Thoracic aorta (tissue), 2 donors: ENCODE data around the gene SBNO1. TPM values are rescaled to one million over a fixed set of nuclear protein-coding genes. Genes with fewer than 3 reads are reported as not detected.

ENCODE experiments used
- ATAC-seq: fragments of 150-250 bp; one replicate; pipeline ENCODE4 v1.8.0; 2017; ENCODE audit warnings: low read depth; ENCODE audit not compliant: insufficient number of reproducible peaks, low FRiP score
- DNase-seq: peaks from one replicate; pipeline ENCODE4 v3.0.0-alpha.2; 2020; ENCODE audit warnings: low spot score
- H3K27ac ChIP-seq, 2 donors: fragments of 200-600 bp; sonication (generic); 1 replicate in 1 of 2; 2 replicates in 1 of 2; pipeline ENCODE4 v1.5.1; 2016; ENCODE audit warnings: mild to moderate bottlenecking in 2 of 2, moderate library complexity in 2 of 2
- H3K27me3 ChIP-seq: fragments of 200-600 bp; sonication (generic); replicated peaks from 2 replicates; pipeline ENCODE4 v1.6.0; 2016; ENCODE audit warnings: mild to moderate bottlenecking; ENCODE audit not compliant: insufficient read depth
- H3K36me3 ChIP-seq: fragments of 200-600 bp; sonication (generic); one replicate; pipeline ENCODE4 v1.5.1; 2016
- H3K4me1 ChIP-seq, 2 donors: fragments of 200-600 bp; sonication (generic); 1 replicate in 1 of 2; 2 replicates in 1 of 2; pipeline versions ENCODE4 v1.5.1 to v1.6.0; 2016; ENCODE audit warnings: low read depth in 2 of 2, mild to moderate bottlenecking in 1 of 2; ENCODE audit not compliant: control insufficient read depth in 1 of 2
- H3K4me3 ChIP-seq: fragments of 200-600 bp; sonication (generic); 2 replicates; pipeline ENCODE4 v1.5.1; 2016; ENCODE audit warnings: mild to moderate bottlenecking
- H3K9me3 ChIP-seq: fragments of 200-600 bp; sonication (generic); 2 replicates; pipeline ENCODE4 v1.5.1; 2016
- CTCF ChIP-seq: fragments of 200-600 bp; sonication (generic); IDR thresholded peaks from one replicate; pipeline ENCODE4 v1.5.1; 2019; ENCODE audit warnings: antibody characterized with exemption
- total RNA-seq, 2 donors: library from RNA; depleted of rRNA; stranded (reverse); fragments of >200 nt; gene quantifications; one replicate each; pipeline versions ENCODE4 v1.1.0 to v1.2.3, GENCODE V29; 2016

SBNO1 gene
- total RNA-seq, 2 donors from 2014 or later = 15.6 to 25.0 TPM

- ATAC-seq (no peak), DNase-seq (no peak)
- H3K9me3 ChIP-seq = no peaks in the 10 kb centered on the region
- H3K27me3 ChIP-seq = no peaks in the 10 kb centered on the region
- peak overlapping the region; percentile 94 to 97 for H3K27ac ChIP-seq
- peaks cover 40% of the 10 kb centered on the region for H3K36me3 ChIP-seq
- peaks cover 45 to 93% of the 10 kb centered on the region in 2 donors for H3K4me1 ChIP-seq
- no peak for TF ChIP-seq CTCF
- H3K4me3 ChIP-seq = peak overlapping the region; percentile 58
Observed at GRCh38 chr12:123396954-123397353, 32.3 kb upstream of the SBNO1 start.

GRCh38 chr12:123396543-123396942, 31.9 kb upstream of the SBNO1 start:
- Histone ChIP-seq H3K4me1 (peaks cover 45 to 93% of the 10 kb centered on the region in 2 donors), H3K4me3 (peak overlapping the region; percentile 58), H3K36me3 (peaks cover 41% of the 10 kb centered on the region), H3K27me3 (no peaks in the 10 kb centered on the region), H3K27ac (peak overlapping the region; percentile 94 to 97), H3K9me3 (no peaks in the 10 kb centered on the region)
- DNase-seq (no peak), ATAC-seq (no peak)
- TF ChIP-seq CTCF = no peak

GRCh38 chr12:123395236-123395635, 30.6 kb upstream of the SBNO1 start:
- peaks cover 50 to 97% of the 10 kb centered on the region in 2 donors for H3K4me1 ChIP-seq
- H3K9me3 ChIP-seq = no peaks in the 10 kb centered on the region
- no peaks in the 10 kb centered on the region for H3K27me3 ChIP-seq
- no peak overlapping the region for H3K4me3 ChIP-seq
- peaks cover 52% of the 10 kb centered on the region for H3K36me3 ChIP-seq
- ATAC-seq = no peak
- no peak for DNase-seq
- no peak for TF ChIP-seq CTCF
- H3K27ac ChIP-seq = peak overlapping the region; percentile 94 to 97

- Histone ChIP-seq H3K9me3 (no peaks in the 10 kb centered on the region), H3K36me3 (peaks cover 52% of the 10 kb centered on the region), H3K27ac (peak overlapping the region; percentile 24 to 45), H3K4me1 (peaks cover 35 to 85% of the 10 kb centered on the region in 2 donors), H3K4me3 (no peak overlapping the region), H3K27me3 (no peaks in the 10 kb centered on the region)
- DNase-seq = no peak
- TF ChIP-seq CTCF = no peak
- ATAC-seq = no peak
Observed at GRCh38 chr12:123393747-123394146, 29.1 kb upstream of the SBNO1 start.

- Histone ChIP-seq H3K27ac (peak overlapping the region; percentile 80 to 89), H3K4me1 (peaks cover 27 to 80% of the 10 kb centered on the region in 2 donors), H3K36me3 (peaks cover 48% of the 10 kb centered on the region), H3K9me3 (no peaks in the 10 kb centered on the region), H3K27me3 (no peaks in the 10 kb centered on the region), H3K4me3 (no peak overlapping the region)
- TF ChIP-seq CTCF = no peak
- no peak for DNase-seq
- ATAC-seq = no peak
Observed at GRCh38 chr12:123391546-123392343, 27.1 kb upstream of the SBNO1 start.
